Effector memory CD4-positive, alpha-beta T cell (primary cell): ENCODE results near the gene POGZ.

Experiments
- DNase-seq, 3 donors: peaks; one replicate each; pipeline ENCODE4 v3.0.0-alpha.2; 2020
- H3K27ac ChIP-seq: 2 replicates; pipeline ENCODE4 v1.7.0; 2013; ENCODE audit warnings: mild to moderate bottlenecking, low read length, moderate library complexity; ENCODE audit not compliant: insufficient read depth, poor library complexity, severe bottlenecking
- H3K27me3 ChIP-seq: replicated peaks from 2 replicates; pipeline ENCODE4 v1.7.0; 2013; ENCODE audit warnings: mild to moderate bottlenecking, low read length; ENCODE audit not compliant: insufficient read depth, control insufficient read depth, poor library complexity, severe bottlenecking
- H3K36me3 ChIP-seq: 2 replicates; pipeline ENCODE4 v1.7.0; 2013; ENCODE audit warnings: mild to moderate bottlenecking, low read length, moderate library complexity; ENCODE audit not compliant: control insufficient read depth, insufficient read depth
- H3K4me1 ChIP-seq: 2 replicates; pipeline ENCODE4 v1.7.0; 2013; ENCODE audit warnings: low read length, mild to moderate bottlenecking; ENCODE audit not compliant: control insufficient read depth, insufficient read depth, poor library complexity, severe bottlenecking
- H3K4me3 ChIP-seq: 2 replicates; pipeline ENCODE4 v1.7.0; 2013; ENCODE audit warnings: low read length, low read depth, mild to moderate bottlenecking; ENCODE audit not compliant: insufficient read depth, poor library complexity, severe bottlenecking
- H3K9me3 ChIP-seq: 2 replicates; pipeline ENCODE4 v1.7.0; 2013; ENCODE audit warnings: mild to moderate bottlenecking, low read length, moderate library complexity; ENCODE audit not compliant: control insufficient read depth

The POGZ gene

DNA sequence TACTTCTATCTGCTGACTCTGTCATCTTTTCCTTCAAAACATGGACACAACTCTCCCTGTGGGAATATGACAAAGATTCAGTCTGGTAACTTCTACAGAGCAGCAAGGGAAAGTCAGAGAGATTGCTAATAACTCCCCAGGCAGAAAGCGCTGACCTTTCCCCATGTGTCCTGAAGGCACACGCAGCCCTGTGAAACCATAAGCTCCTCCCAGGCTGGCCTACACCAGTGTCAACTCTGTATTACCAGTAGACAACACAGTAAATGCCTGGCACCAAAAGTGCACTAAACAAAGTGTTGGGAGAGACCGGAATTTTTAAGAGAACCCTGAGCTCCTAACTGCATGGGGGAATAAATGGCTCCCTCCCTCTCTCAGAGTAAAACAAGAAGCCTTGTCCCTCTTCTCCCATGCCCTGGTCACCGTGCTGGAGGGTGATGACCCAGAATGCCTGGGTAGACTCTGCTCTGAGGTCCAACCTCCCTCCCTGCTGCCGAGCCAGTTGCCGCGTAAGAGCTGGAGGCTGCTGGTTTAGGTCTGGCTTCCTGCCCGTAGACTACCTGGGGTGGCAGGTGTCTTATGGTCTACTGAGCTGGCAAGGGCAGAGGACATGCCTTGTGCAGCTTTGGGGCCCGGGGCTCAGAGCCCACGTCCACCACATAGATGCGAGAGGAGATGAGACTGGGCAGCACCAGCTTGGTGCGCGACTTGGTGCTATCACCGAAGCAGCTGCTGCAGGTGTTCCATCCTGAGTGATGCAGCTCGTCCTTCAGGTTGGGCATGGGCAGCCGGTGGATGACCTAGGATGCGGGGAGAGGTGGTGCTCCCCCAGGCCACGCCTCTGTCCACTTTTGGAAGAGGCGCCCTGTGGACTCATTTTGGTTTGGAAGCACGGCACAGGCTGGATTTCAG, 90.6 kb downstream of the POGZ start:
- H3K36me3 ChIP-seq: no peaks in the 10 kb centered on the region
- H3K4me3 ChIP-seq: no peak overlapping the region
- H3K4me1 ChIP-seq: no peaks in the 10 kb centered on the region
- DNase-seq: no peak
- H3K27me3 ChIP-seq: no peaks in the 10 kb centered on the region
- H3K9me3 ChIP-seq: no peaks in the 10 kb centered on the region
- H3K27ac ChIP-seq: no peak overlapping the region

DNA sequence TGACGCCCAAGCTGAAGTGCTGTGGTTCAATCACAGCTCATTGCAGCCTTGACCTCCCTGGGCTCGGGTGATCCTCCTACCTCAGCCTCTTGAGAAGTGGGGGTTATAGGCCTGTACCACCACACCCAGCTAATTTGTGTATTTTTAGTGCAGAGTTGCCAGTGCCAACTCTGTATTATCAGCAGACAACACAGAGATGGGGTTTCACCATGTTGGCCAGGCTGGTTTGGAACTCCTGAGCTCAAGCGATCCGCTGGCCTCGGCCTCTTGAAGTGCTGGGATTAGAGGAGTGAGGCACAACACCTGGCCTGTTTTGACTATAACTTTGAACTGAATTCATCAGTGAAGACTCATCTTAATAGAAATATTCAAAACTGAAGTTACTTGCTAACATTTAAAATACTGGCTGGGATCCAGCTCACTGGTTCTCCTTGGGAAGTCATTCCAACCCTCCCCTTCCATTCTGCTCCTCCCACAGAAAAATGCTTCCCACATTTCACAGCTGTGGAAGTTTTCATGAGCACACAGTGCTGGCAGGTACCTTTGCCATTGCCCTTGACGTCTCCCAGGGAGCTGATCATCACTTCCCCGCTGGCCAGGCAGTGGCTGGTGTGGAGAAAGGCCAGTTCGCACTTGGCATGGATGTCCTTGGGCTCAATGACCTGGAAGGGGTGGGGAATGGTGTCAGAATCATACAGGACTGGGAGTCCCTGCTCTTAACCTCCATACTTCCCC, 91.5 kb downstream of the POGZ start:
- Histone ChIP-seq H3K27ac (no peak overlapping the region), H3K36me3 (no peaks in the 10 kb centered on the region), H3K4me3 (no peak overlapping the region), H3K9me3 (no peaks in the 10 kb centered on the region), H3K4me1 (no peaks in the 10 kb centered on the region), H3K27me3 (no peaks in the 10 kb centered on the region)
- DNase-seq: no peak

DNA sequence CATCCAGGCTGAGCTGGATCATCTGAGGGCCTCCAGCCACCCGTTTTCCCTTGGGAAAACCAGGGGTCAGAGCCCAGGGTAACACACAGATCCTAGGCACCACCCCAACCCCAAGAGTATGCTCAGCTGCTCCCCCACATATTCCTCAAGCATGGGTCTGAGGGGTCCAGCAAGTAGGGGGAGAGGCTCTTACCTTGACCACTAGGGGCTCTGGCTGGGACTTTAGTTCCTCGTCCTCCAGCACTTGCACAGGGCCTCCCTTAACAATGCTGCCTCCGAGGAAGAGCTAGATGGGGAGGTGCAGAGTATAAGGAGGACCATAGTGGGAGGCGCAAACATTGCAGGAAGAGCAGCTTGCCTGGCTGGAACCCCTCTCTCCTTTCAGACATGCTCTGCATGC, 94.3 kb downstream of the POGZ start:
- Histone ChIP-seq H3K27ac (no peak overlapping the region), H3K27me3 (no peaks in the 10 kb centered on the region), H3K4me1 (no peaks in the 10 kb centered on the region), H3K4me3 (no peak overlapping the region), H3K9me3 (no peaks in the 10 kb centered on the region), H3K36me3 (no peaks in the 10 kb centered on the region)
- no peak for DNase-seq

DNA sequence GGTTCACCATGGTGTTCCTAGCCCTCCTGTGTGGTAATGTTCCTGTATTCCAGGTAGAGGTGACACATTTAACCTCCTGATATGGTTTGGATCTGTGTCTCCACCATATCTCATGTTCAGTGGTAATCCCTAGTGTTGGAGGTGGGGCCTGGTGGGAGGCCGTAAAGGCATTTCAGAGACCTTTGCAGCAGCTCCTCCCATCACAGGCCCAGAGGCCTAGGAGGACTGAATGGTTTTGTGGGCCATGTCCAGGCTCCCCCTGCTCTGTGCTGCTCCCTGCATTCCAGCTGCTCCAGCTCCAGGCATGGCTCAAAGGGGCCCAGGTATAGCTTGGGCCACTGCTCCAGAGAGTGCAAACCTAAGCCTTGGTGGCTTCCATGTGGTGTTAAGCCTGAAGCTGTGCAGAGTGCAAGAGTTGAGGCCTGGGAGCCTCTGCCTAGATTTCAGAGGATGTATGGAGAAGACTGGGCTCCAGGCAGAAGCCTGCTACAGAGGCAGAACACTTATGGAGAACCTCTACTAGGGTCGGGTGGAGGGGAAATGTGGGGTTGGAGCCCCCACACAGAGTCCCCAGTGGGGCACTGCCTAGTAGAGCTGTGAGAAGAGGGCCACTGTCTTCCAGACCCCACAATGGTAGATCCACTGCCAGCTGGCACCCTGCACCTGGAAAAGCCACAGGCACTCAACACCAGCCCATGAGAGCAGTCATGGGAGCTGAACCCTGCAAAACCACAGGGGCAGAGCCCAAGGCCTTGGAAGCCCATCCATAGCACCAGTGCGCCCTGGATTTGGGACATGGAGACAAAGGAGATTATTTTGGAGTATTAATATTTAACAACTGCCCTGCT, 96.8 kb downstream of the POGZ start:
- Histone ChIP-seq H3K36me3 (no peaks in the 10 kb centered on the region), H3K27me3 (no peaks in the 10 kb centered on the region), H3K4me3 (no peak overlapping the region), H3K27ac (no peak overlapping the region), H3K4me1 (no peaks in the 10 kb centered on the region), H3K9me3 (no peaks in the 10 kb centered on the region)
- no peak for DNase-seq

DNA sequence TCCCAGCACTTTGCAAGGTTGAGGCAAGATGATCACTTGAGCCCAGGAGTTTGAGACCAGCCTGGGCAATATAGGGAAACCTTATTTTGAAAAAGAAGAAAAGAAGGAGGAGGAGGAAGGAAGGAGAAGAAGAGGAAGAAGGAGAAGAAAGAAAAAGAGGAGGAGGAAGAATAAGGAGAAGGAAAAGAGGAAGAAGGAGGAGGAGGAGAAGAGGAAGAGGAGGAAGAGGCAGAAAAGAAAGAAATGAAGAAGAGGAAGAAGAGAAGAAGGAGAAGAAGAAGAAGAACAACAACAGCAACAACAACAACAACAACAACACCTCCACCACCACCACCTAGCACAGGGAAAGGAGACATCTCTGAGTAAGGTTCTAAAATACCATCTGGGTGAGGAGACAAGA, 97.4 kb downstream of the POGZ start:
- DNase-seq: no peak
- Histone ChIP-seq H3K27me3 (no peaks in the 10 kb centered on the region), H3K36me3 (no peaks in the 10 kb centered on the region), H3K4me3 (no peak overlapping the region), H3K27ac (no peak overlapping the region), H3K4me1 (no peaks in the 10 kb centered on the region), H3K9me3 (no peaks in the 10 kb centered on the region)

DNA sequence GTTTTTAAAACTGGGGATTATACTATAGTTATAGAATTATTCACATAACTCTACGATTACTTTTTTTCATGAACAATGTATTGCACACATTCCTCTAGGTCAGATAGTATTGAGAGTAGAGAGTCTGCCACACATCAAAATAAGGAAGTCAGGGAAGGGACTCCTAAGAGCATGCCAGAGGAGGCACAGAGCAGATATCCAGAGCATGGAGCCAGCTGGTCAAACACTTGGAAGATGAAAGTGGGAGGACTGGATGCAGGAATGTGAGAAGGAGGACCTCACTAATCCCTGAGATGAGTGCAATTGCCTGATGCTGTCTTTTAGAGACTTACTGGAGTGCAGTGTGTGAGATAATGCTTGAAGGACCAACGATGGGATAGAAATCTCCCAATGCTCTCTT, 102.6 kb downstream of the POGZ start:
- no peak for DNase-seq
- Histone ChIP-seq H3K4me1 (no peaks in the 10 kb centered on the region), H3K9me3 (no peaks in the 10 kb centered on the region), H3K27ac (no peak overlapping the region), H3K27me3 (no peaks in the 10 kb centered on the region), H3K36me3 (no peaks in the 10 kb centered on the region), H3K4me3 (no peak overlapping the region)
